Measurements from ENCODE around the gene WFS1. TPM values are rescaled to one million over a fixed set of nuclear protein-coding genes. Genes with fewer than 3 reads are reported as not detected.
A peak's percentile ranks its signal among the peaks of the same experiment; 100 is the strongest.

Gene WFS1
- total and polyA plus RNA-seq, 2 of the 13 experiments (the other 11 are each of a cell fraction or from before 2014, with no cell fraction given): 39.1 to 42.2 TPM

- DNase-seq (ENCODE audit: low spot score) (peak; percentile 74), ATAC-seq (peak; percentile 38), FAIRE-seq (no peak)
- Histone ChIP-seq H3K79me2 (ENCODE audit: insufficient read depth, low read length) (peaks cover 16% of the 10 kb centered on the region), H2AFZ (ENCODE audit: low read length) (no peak overlapping the region), H3K27me3 (ENCODE audit: control insufficient read depth in 1 of 2, insufficient read depth in 2 of 2, low read length in 2 of 2) (no peaks in the 10 kb centered on the region), H3K4me2 (ENCODE audit: low read depth, low read length) (peak overlapping the region; percentile 82), H3K9ac (ENCODE audit: insufficient read depth, low read depth, low read length) (peak overlapping the region; percentile 75), H3K36me3 (replicated peaks in 1 of 2; ENCODE audit: control insufficient read depth in 1 of 2, insufficient read depth in 2 of 2, low read length in 2 of 2) (no peaks in the 10 kb centered on the region), H3K4me3 (replicated peaks in 1 of 3; ENCODE audit: insufficient read depth in 1 of 3, low read depth in 2 of 3, low read length in 3 of 3) (peak overlapping the region; percentile 37 to 70 (median 46); a peak in 5 of 6 replicates), H3K9me3 (ENCODE audit: low read length) (no peaks in the 10 kb centered on the region), H4K20me1 (ENCODE audit: insufficient read depth, low read length) (no peaks in the 10 kb centered on the region), H3K4me1 (ENCODE audit: insufficient read depth, low read length) (peaks cover 86% of the 10 kb centered on the region), H3K27ac (ENCODE audit: extremely low read length, insufficient read depth, low read length) (peak overlapping the region; percentile 92)
- in situ Hi-C loops (cut with HindIII; ENCODE audit: extremely low pct_ligation_motif_present, low pct_unique_long_range_greater_than_20kb) (no loop called here), intact Hi-C loops (cut with micrococcal nuclease; ENCODE audit: unreplicated experiment) (no loop called here)
- POLR2A ChIA-PET: interaction anchor here (0.8 to 2.1 kb wide), 4 partner anchors 12 to 51 kb away, joined by 3 to 19 read pairs (median 10); partner anchors contain the start of gene WFS1
- no TSS peak for BruUV-seq (replicated peaks)
- CTCF ChIA-PET (ENCODE audit: low intra/inter-chr PET ratio, low total read pairs): no interaction called here
- 8% methylated on average over 2 of the region's 2 CpGs for WGBS (ENCODE audit: low lambda C conversion rate)
- TF ChIP-seq THAP8 (CRISPR knock-in tag; IDR thresholded peaks at IDR 0.05; ENCODE audit: borderline replicate concordance): no peak
- TF ChIP-seq YY1 (IDR thresholded peaks at IDR 0.05; ENCODE audit: insufficient read depth, insufficient replicate concordance, low read depth, low read length): no peak
- 0 out of 2 replicates have a peak, but pooled peaks have one; percentile 12 for TF ChIP-seq HDAC1 (CRISPR knock-in tag; IDR thresholded peaks at IDR 0.05)
- no peak for TF ChIP-seq CCDC6 (CRISPR knock-in tag; IDR thresholded peaks at IDR 0.05)
- peak; percentile 44 for TF ChIP-seq CREM (IDR thresholded peaks at IDR 0.05)
- no peak for TF ChIP-seq CREM (CRISPR knock-in tag; IDR thresholded peaks at IDR 0.05)
- TF ChIP-seq SETDB1 (CRISPR knock-in tag; IDR thresholded peaks at IDR 0.05; ENCODE audit: borderline replicate concordance): no peak
- TF ChIP-seq, protein P1, sequence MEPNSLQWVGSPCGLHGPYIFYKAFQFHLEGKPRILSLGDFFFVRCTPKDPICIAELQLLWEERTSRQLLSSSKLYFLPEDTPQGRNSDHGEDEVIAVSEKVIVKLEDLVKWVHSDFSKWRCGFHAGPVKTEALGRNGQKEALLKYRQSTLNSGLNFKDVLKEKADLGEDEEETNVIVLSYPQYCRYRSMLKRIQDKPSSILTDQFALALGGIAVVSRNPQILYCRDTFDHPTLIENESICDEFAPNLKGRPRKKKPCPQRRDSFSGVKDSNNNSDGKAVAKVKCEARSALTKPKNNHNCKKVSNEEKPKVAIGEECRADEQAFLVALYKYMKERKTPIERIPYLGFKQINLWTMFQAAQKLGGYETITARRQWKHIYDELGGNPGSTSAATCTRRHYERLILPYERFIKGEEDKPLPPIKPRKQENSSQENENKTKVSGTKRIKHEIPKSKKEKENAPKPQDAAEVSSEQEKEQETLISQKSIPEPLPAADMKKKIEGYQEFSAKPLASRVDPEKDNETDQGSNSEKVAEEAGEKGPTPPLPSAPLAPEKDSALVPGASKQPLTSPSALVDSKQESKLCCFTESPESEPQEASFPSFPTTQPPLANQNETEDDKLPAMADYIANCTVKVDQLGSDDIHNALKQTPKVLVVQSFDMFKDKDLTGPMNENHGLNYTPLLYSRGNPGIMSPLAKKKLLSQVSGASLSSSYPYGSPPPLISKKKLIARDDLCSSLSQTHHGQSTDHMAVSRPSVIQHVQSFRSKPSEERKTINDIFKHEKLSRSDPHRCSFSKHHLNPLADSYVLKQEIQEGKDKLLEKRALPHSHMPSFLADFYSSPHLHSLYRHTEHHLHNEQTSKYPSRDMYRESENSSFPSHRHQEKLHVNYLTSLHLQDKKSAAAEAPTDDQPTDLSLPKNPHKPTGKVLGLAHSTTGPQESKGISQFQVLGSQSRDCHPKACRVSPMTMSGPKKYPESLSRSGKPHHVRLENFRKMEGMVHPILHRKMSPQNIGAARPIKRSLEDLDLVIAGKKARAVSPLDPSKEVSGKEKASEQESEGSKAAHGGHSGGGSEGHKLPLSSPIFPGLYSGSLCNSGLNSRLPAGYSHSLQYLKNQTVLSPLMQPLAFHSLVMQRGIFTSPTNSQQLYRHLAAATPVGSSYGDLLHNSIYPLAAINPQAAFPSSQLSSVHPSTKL (CRISPR knock-in tag; IDR thresholded peaks at IDR 0.05): peak; percentile 38; the same call in 1 of the 2 replicates
- peak; percentile 88 for TF ChIP-seq ONECUT2 (CRISPR knock-in tag; IDR thresholded peaks at IDR 0.05)
- no peak for TF ChIP-seq SIX4 (CRISPR knock-in tag; IDR thresholded peaks at IDR 0.05)
- TF ChIP-seq SOX6 (IDR thresholded peaks at IDR 0.05): no peak
- 0 out of 2 replicates have a peak, but pooled peaks have one; percentile 28 for TF ChIP-seq SOX6 (CRISPR knock-in tag; IDR thresholded peaks at IDR 0.05)
- TF ChIP-seq ZNF775 (CRISPR knock-in tag; IDR thresholded peaks at IDR 0.05; ENCODE audit: borderline replicate concordance): no peak
- TF ChIP-seq PHF21A (CRISPR knock-in tag; IDR thresholded peaks at IDR 0.05): 0 out of 2 replicates have a peak, but pooled peaks have one; percentile 25
- TF ChIP-seq, protein P2, sequence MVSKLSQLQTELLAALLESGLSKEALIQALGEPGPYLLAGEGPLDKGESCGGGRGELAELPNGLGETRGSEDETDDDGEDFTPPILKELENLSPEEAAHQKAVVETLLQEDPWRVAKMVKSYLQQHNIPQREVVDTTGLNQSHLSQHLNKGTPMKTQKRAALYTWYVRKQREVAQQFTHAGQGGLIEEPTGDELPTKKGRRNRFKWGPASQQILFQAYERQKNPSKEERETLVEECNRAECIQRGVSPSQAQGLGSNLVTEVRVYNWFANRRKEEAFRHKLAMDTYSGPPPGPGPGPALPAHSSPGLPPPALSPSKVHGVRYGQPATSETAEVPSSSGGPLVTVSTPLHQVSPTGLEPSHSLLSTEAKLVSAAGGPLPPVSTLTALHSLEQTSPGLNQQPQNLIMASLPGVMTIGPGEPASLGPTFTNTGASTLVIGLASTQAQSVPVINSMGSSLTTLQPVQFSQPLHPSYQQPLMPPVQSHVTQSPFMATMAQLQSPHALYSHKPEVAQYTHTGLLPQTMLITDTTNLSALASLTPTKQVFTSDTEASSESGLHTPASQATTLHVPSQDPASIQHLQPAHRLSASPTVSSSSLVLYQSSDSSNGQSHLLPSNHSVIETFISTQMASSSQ (IDR thresholded peaks at IDR 0.05; ENCODE audit: low read depth): 0 out of 2 replicates have a peak, but pooled peaks have one; percentile 43
- TF ChIP-seq, protein P2 (CRISPR knock-in tag; IDR thresholded peaks at IDR 0.05; ENCODE audit: borderline replicate concordance): no peak
- 0 out of 2 replicates have a peak, but pooled peaks have one; percentile 5 for TF ChIP-seq ZBTB42 (CRISPR knock-in tag; IDR thresholded peaks at IDR 0.05)
Measured at GRCh38 chr4:6321361-6321760, 51.7 kb downstream of the WFS1 start.
